ENCODE measurements around the gene ZPLD1. TPM values are rescaled to one million over a fixed set of nuclear protein-coding genes. Genes with fewer than 3 reads are reported as not detected.

The ZPLD1 gene
- total RNA-seq, 1 donor from 2014 or later = 0.45 TPM

DNA sequence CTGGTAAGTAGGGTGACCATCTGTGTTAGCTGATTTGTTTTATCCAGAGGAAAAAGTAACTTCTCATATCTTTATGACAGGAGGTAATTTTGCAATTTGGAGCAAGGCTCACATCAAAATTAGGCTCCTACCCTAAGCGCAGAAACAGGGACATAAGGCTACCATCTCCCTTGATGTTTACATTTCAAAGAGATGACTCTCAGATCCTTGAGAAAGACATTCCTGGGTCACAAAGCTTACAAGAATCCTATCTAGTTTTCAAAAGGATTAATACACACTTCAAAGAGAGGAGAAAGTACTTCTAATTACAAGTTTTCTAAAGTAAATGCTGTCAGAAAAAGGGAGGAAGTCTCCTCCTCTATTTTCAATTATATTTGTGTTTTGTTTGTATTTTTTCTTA lies 7.0 kb downstream of the ZPLD1 start:
- Mint-ChIP-seq H3K27me3 (ENCODE audit: low read depth, unreplicated experiment) (no peaks in the 10 kb centered on the region), H3K4me3 (ENCODE audit: unreplicated experiment) (no peak overlapping the region), H3K9me3 (ENCODE audit: unreplicated experiment) (peaks cover under 1% of the 10 kb centered on the region), H3K27ac (ENCODE audit: unreplicated experiment) (no peak overlapping the region), H3K4me1 (ENCODE audit: low read depth, unreplicated experiment) (no peaks in the 10 kb centered on the region), H3K36me3 (ENCODE audit: low read depth, unreplicated experiment) (no peaks in the 10 kb centered on the region)
- no peak for FAIRE-seq
- Histone ChIP-seq H3K27me3 (ENCODE audit: insufficient read depth, low read length) (no peaks in the 10 kb centered on the region), H3K4me2 (ENCODE audit: low read length) (no peak overlapping the region), H3K9ac (ENCODE audit: low read length) (no peak overlapping the region), H3K4me3 (ENCODE audit: insufficient read depth, low read depth, low read length) (no peak overlapping the region), H3K27ac (ENCODE audit: low read depth, low read length) (no peak overlapping the region), H3K9me3 (ENCODE audit: insufficient read depth, low read depth, low read length) (no peaks in the 10 kb centered on the region), H3K79me2 (ENCODE audit: insufficient read depth, low read length) (no peaks in the 10 kb centered on the region), H2AFZ (ENCODE audit: low read depth, low read length) (no peak overlapping the region), H4K20me1 (ENCODE audit: insufficient read depth, low read length) (no peaks in the 10 kb centered on the region), H3K4me1 (ENCODE audit: insufficient read depth, low read length) (no peaks in the 10 kb centered on the region), H3K36me3 (ENCODE audit: insufficient read depth, low read length) (no peaks in the 10 kb centered on the region)
- TF ChIP-seq CTCF (IDR thresholded peaks at IDR 0.05; ENCODE audit: insufficient read depth, low read depth, low read length) = no peak
- TF ChIP-seq EZH2 (IDR thresholded peaks at IDR 0.05; ENCODE audit: insufficient read depth, low read length) = no peak
- DNase-seq (ENCODE audit: low read depth) = peak; percentile 3

- H3K27ac Mint-ChIP-seq (ENCODE audit: unreplicated experiment) = no peak overlapping the region
- FAIRE-seq = no peak
These were observed 8.2 kb downstream of the ZPLD1 start for GRCh38 chr3:102443021-102443420.

More at GRCh38 chr3:102443021-102443420, 8.2 kb downstream of the ZPLD1 start:
- H3K27me3 ChIP-seq (ENCODE audit: insufficient read depth, low read length) = no peaks in the 10 kb centered on the region
- H3K9me3 ChIP-seq (ENCODE audit: insufficient read depth, low read depth, low read length) = no peaks in the 10 kb centered on the region
- H3K36me3 Mint-ChIP-seq (ENCODE audit: low read depth, unreplicated experiment) = no peaks in the 10 kb centered on the region
- H3K79me2 ChIP-seq (ENCODE audit: insufficient read depth, low read length) = no peaks in the 10 kb centered on the region
- no peak for DNase-seq (ENCODE audit: low read depth)
- H3K9ac ChIP-seq (ENCODE audit: low read length) = no peak overlapping the region
- H3K4me3 ChIP-seq (ENCODE audit: insufficient read depth, low read depth, low read length) = no peak overlapping the region
- H3K4me1 Mint-ChIP-seq (ENCODE audit: low read depth, unreplicated experiment) = no peaks in the 10 kb centered on the region
- H4K20me1 ChIP-seq (ENCODE audit: insufficient read depth, low read length) = no peaks in the 10 kb centered on the region
- no peak overlapping the region for H3K4me3 Mint-ChIP-seq (ENCODE audit: unreplicated experiment)
- H3K36me3 ChIP-seq (ENCODE audit: insufficient read depth, low read length) = no peaks in the 10 kb centered on the region
- no peaks in the 10 kb centered on the region for H3K9me3 Mint-ChIP-seq (ENCODE audit: unreplicated experiment)
- H3K4me2 ChIP-seq (ENCODE audit: low read length) = no peak overlapping the region
- TF ChIP-seq CTCF (IDR thresholded peaks at IDR 0.05; ENCODE audit: insufficient read depth, low read depth, low read length) = no peak
- TF ChIP-seq EZH2 (IDR thresholded peaks at IDR 0.05; ENCODE audit: insufficient read depth, low read length) = no peak
- H3K4me1 ChIP-seq (ENCODE audit: insufficient read depth, low read length) = no peaks in the 10 kb centered on the region
- no peak overlapping the region for H2AFZ ChIP-seq (ENCODE audit: low read depth, low read length)
- no peaks in the 10 kb centered on the region for H3K27me3 Mint-ChIP-seq (ENCODE audit: low read depth, unreplicated experiment)
- no peak overlapping the region for H3K27ac ChIP-seq (ENCODE audit: low read depth, low read length)

Data from astrocyte (in vitro differentiated cells and primary cell).